Measurements from ENCODE around the gene KLRF1.

The KLRF1 gene

DNA sequence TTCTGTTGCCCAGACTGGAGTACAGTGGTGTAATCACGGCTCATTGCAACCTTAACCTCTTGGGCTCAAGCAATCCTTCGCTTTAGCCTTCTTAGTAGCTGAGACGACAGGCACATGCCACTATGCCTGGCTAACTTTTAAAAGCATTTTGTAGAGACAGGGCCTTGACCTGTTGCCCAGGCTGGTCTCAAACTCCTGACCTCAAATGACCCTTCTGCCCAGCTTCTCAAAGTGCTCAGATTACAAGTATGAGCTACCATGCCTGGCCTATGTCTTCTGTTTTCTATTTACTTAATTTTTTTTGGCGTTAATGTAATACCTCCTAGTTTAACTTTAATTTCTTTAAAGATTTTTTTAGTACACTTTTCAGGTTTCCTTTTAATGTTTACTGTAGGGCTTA is 20.6 kb upstream of the KLRF1 start:
- in situ Hi-C loops (cut with HindIII; ENCODE audit: low sequenced_read_pairs) = no loop called here

DNA sequence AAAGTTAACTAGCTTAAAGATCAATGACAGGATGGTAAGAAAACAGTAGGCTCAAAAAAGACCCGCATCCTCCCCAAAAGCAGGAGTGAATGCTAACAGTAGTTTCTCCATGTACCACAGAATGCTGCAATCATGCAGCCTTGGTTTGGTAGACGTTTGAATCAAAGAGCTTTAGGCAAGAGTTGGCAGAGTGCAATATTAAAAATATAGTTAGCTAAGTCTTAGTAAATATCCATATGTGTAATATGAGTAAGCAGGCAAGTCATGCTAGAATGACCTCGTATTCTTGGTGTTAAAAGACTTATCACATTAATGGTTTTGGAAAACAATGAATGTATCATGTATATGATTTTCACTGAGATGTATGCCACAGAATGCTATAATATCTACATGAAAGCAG is 18.8 kb upstream of the KLRF1 start:
- in situ Hi-C loops (cut with HindIII; ENCODE audit: low sequenced_read_pairs) = no loop called here

DNA sequence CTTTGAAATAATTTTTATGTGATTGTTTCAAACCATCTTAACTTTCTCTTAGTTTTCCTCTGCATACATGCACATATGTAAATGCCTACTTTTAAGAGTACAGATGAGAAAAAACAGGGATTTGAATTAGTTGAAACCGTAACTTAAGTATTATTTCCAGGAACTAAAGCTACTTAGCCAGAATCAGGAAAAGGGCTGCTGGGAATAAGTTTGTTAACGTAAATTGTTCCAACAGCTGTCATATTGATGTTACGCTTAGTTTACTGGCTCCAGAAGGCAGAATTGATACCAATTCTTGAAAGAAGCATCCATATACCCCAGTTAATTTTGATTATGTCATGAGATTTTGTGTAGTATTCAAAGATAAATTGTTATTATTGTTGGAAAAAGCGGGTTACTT is 17.9 kb upstream of the KLRF1 start:
- in situ Hi-C loops (cut with HindIII; ENCODE audit: low sequenced_read_pairs) = no loop called here

DNA sequence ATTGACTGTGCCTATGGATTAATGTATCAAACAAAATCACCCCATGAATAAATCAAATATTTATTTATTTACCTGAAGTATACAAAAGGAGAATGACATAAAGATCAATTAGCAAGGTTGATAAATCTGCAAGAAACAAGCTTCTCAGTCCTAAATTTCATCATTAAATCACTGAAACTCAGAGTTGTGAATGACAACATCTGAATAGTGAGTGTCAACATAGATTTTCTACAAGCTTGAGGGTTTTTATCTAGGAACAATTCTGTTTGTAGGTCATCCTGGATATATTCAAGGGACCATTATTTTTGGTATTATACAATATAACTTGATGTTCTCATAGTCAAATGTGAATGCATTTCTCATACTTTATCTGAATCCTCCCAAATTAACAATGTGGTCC is 17.4 kb upstream of the KLRF1 start:
- in situ Hi-C loops (cut with HindIII; ENCODE audit: low sequenced_read_pairs) = no loop called here

DNA sequence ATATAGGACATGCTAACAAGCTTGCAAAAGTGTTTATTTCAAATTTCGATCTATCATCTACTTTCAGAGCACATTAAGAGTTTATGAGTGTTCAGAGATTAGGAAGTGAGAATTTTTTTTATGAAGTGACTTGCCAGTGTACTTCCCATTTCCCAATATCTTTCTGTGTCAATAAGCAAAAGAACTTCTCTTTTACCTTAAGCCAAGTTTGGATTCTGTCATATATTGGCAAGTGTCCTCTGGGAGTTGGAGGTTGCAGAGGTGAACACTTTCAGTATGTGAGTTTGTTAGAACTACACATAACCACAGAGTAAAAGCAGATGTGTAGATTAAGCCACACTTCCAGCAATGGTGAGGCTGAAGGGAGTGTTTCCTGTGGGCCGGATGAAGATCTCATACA is 16.6 kb upstream of the KLRF1 start:
- in situ Hi-C loops (cut with HindIII; ENCODE audit: low sequenced_read_pairs) = no loop called here

DNA sequence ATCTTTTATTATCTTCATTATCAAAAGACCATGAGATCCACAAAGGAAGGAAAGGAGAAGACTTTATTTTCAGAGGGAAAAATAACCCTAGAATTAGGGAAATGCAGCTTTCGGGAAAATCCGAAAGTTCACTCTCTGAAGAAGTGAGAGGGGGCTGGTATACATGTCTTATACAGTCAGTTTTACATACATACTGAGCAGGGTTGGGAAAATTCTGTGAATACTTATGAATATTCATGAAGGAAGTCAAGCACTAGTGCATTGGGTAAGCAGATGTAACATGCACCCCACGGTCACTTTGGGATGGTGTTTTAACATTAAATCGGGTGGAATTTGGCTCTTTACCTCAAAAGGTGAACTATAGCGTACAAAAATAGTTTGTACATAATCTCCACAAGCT is 15.7 kb upstream of the KLRF1 start:
- in situ Hi-C loops (cut with HindIII; ENCODE audit: low sequenced_read_pairs) = no loop called here

DNA sequence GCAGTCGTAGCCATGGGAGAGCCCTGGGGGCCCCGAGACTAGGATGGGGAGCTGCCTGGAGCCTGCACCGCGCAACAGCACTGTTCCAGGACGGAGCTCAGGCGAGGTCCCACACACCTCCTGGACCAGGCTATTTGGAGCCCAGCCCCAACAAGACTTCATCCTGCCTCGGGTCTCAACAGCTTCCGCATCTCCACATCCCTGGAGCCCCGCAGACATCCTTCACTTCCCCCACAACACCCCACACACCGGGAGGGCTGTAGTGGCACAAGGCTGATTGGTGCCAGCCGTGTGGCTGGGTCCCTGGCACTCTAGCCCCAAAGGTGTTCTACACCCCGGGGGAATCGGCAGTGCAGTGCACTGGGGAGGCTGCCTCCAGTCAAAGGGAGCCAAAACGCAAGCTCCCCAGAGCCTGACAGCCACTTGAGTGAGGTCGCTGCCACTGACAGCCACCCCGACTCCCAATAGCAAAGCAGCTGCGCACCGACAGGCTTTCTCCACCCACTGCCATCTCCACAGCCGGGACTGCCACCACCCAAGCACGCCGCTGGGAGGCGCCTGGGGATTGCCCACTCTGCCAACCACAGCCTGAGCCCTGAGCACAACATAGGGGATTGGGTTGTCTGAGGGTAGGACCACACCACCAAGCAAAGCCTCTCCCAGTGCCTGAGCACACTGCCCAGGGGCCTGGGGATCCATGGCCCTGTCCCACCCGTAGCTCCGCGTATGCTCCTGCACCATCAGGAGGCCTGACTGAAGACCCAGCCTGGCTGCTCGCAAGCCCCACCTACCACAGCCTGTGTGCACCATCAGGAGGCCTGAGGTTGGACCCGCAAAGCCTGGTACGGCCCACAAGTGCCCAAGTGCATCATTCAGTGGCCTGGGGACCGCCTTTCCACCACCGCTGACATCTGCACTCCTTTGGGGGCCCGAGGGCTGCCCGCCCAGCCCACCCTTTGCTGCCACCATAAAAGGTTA is 13.2 kb upstream of the KLRF1 start:
- in situ Hi-C loops (cut with HindIII; ENCODE audit: low sequenced_read_pairs) = no loop called here

DNA sequence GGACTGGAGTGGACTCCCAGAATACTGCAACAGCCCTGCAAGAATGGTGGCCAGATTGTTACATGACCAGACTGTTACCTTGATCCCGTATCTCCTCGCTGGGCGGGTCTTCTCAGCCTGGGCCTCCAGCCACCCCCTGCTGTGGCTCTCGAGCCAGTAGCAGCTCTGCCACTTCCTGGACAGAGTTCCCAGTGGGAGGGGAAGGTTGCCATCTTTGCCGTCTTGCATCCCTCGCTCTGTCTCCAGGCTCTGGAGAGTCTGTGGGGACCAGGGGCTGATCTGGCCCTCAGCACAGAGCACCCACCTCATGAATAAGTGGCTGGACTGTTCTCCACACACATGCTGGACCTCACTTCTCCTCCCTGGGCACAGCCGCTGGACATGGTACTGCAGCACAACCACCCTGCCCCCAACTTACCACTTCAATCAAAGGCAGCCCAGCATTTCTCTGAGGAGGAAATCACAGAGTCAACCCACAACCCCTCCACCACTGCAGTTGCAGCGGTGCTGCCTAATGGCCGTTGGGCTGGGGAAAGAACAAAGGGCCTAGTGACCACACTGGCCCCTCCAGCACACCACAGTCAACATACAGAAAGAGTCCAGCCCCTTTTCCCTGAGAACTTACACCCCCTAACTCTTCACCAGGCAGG is 6.9 kb upstream of the KLRF1 start:
- in situ Hi-C loops (cut with HindIII; ENCODE audit: low sequenced_read_pairs) = loop anchor here (5.0 kb wide), 1 partner anchor 72 kb away; no protein-coding TSS in a partner anchor

DNA sequence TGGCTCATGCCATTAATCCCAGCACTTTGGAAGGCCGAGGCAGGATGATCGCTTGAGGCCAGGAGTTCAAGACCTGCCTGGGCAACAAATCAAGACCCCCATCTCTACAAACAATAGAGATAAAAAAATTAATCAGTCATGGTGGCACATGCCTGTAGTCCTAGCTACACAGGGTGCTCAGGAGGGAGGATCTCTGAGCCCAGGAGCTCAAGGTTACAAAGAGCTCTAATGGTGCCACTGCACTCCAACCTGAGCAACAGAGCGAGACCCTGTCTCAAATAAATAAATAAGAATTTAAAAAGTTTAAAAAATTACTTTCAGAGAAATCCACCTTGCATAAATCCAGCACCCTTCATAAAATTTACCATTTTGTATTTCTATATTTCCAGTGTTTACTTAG is 2.2 kb downstream of the KLRF1 start:
- in situ Hi-C loops (cut with HindIII; ENCODE audit: low sequenced_read_pairs) = no loop called here

DNA sequence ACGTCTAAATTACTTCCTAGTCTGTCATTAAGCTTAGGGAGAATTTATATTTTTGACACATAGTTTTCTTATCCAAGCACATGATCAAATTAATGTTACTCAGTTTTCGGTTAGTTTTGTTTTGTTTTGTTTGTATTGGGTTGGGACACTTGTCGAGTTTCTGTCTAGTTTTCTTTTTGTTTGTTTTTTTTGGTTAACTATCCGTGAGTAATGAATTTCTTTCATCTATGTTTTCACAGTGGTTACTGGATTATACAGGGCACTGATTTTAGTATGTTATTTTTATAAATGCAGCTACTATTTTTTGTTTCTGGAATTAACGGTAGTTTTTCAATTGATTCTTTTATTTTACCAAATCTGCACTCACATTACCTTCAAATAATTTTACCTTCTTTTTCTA is 2.7 kb downstream of the KLRF1 start:
- in situ Hi-C loops (cut with HindIII; ENCODE audit: low sequenced_read_pairs) = no loop called here

DNA sequence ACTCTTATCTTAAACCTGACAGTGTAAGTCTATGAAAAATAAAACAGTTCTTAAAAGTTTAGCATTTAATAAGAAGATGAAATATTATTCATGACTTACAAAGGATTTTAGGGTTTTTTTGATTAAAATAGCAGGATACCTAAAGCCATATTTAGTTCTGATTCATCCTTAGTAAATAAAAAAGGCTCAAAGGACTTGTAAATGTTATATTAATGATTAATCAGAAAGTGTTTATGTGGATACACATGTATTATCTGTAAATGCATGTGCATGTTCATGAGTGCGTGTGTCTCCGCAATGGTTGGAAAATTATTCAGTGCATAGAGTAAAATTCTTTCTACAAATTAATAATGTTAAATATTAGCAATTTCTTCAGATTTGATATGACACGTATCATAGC is 4.4 kb downstream of the KLRF1 start:
- in situ Hi-C loops (cut with HindIII; ENCODE audit: low sequenced_read_pairs) = no loop called here

DNA sequence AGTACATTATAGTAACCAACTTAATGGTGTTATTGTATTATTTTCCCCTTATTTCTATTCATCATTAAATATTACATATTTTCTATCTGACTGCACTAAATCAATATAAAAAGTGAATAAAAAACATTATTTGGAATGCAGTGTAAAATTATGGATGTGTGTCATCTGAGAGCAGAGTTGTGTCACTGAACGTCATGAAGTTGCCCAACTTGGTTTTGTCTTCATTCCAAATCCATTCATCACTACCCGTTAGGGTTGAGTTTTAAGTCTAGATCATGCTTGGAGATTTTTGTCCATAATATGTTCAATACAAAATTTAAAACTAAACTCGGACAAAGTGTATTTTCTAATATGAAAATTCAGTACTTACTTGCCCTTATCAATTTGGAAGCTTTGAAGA is 16.1 kb downstream of the KLRF1 start:
- in situ Hi-C loops (cut with HindIII; ENCODE audit: low sequenced_read_pairs) = no loop called here

DNA sequence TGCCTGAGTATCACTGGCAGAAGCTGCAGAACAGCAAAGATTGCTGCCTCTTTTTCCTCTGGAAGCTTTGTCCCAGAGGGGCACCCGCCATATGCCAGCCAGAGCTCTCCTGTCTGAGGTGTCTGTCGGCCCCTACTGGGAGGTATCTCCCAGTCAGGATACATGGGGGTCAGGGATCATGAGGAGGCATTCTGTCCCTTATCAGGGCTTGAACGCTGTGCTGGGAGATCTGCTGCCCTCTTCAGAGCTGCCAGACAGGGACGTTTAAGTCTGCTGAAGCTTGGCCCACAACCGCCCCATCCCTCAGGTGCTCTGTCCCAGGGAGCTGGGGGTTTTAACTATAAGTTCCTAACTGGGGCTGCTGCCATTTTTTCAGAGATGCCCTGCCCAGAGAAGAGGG is 21.6 kb downstream of the KLRF1 start:
- in situ Hi-C loops (cut with HindIII; ENCODE audit: low sequenced_read_pairs) = no loop called here

DNA sequence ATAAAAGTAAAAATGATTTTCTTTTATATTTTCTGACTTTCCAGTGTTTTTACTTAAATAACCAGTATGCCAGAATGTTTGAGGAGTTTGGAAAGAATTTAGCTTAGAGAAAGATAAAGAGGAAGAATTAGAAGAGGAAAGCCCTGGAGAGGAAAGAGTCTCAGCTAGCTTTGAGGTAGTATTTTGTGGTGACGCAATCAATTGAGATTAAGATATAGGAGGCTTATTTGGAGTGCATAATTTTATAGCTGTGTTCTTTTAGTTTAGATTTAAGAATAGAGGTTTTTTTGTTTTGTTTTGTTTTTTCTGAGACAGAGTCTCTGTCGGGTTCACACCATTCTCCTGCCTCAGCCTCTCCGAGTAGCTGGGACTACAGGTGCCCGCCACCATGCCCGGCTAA is 23.8 kb downstream of the KLRF1 start:
- in situ Hi-C loops (cut with HindIII; ENCODE audit: low sequenced_read_pairs) = no loop called here

DNA sequence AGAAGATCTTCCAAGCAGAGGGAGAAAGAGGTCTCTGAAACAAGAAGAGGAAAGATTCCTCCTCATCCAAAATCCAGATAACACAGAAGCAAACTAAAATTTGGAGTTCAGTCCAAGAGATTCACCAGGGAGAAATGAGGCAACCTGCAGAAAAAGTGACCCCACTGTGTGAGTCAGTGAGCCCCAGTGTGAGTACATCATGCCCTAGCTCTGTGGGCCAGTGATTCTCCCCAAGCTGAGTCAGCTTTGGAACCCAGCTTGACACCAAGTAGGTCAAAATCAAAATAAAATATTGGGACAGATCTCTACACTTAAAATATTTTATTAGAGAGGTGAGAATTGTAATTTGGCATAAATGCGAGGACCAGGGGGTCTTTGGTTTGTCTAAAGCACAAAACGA is 24.6 kb downstream of the KLRF1 start:
- in situ Hi-C loops (cut with HindIII; ENCODE audit: low sequenced_read_pairs) = no loop called here

DNA sequence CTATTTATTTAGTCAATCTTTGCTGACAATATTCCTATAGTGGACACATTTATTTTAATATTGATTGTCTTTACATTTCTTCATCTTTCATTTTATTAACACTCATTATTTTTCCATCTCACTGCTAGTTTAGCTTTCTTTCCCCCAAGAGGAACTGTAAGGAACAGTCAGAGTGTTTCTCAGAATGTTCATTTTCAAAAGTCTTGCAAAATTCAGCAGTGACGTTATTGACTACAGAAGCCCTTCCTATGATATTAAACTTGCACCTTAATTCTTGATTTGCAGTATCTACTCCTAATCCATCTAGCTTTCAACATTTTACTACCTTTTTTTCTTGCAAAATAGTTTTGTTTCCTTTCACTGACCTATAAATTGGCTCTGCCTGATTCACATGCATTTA is 28.9 kb downstream of the KLRF1 start:
- in situ Hi-C loops (cut with HindIII; ENCODE audit: low sequenced_read_pairs) = no loop called here

DNA sequence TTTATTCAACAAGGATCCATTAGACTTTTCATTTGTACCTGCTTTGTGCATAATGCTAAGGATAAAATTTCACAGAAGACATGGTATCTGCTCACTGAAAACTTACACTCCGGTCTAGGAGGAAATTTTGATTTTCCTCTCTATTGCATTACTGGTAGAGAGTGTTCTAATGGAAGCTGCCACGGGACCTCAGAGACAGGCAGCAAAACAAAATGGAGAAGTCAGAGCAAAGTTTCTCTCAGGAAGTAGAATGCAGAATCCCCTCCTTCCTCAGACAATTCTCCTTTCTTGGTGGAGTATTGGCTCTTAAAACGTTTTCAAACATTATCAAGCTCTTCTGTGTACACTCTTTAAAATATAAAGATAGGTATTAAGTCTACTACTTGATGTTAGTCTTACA is 29.6 kb downstream of the KLRF1 start:
- in situ Hi-C loops (cut with HindIII; ENCODE audit: low sequenced_read_pairs) = no loop called here

DNA sequence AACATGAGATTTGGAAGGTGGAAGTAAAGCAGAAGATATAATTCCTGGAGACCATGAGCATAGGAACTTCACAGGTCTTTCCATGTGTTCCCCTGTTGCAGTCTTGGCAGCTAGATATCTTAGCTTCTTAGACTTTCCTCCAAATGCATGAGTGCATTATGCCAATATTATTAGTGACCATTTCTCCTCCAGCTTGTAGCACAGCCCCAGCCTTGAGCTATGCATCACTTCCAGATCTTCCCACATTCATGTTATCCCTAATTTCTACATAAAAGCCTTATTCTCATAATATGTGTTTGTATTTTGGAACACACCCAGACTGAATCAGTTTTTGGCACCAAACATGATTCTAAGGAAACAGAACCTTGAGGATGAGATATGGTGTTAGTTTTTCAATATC is 30.9 kb downstream of the KLRF1 start:
- in situ Hi-C loops (cut with HindIII; ENCODE audit: low sequenced_read_pairs) = no loop called here

DNA sequence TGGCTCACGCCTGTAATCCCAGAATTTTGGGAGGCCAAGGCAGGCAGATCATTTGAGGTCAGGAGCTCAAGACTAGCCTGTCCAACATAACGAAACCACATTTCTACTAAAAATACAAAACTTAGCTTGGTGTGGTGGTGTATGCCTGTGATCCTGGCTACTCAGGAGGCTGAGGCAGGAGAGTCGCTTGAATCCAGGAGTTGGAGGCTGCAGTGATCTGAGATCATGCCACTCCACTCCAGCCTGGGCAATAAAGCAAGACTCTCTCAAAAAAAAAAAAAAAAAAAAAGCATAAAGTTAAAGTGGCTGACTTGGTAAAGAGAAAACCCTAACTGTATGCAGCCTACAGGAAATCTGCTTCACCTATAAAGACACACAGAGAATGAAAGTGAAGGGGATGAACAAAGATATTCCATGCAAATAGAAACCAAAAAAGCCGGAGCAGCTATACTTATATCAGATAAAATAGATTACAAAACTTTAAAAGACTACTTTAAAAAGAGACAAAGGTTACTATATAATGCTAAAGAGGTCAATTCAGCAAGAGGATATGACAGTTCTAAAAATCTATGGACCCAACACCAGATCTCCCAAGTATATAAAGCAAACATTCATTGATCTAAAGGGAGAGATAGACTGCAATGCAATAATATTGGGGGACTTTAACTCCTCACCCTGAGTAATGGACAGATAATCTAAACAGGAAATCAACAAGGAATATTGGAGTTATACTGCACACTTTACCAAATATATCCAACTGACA is 37.8 kb downstream of the KLRF1 start:
- in situ Hi-C loops (cut with HindIII; ENCODE audit: low sequenced_read_pairs) = no loop called here

DNA sequence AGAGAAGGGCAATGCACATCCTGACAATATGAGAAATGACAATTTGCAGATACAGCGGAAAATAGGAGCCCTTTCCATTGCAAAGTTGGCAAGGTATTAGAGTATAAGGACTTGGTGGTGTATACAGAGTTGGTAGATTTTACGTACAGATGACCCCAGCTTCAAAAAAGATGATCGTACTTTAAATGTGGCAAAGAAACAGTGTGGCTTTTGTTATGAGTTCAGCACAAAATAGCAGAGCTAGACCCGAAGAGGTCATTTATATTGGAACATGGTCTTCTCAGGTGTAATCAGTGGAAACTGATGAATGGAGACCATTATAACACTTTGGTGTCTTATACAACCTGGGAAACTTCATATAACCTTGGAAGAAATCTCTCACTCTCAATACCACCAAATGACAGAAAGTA is 39.6 kb downstream of the KLRF1 start:
- in situ Hi-C loops (cut with HindIII; ENCODE audit: low sequenced_read_pairs) = no loop called here

DNA sequence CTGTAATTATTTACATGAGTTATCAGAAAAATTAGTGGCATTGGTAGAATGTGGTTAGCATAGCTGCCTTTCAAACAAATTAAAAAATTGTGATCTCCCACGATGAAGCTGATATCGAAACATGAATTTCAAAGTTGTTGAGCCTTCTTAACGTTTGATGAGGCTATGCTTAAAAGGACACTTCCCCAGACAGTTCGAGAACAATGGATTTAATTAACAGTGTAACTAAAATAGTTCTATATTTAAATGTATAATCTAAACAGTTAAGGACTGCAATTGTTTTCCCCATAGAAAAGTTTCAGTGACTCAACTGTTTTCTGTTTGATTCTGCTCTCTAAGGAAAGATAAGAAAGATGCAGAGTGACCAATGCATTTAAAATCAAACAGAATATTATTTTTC is 40.2 kb downstream of the KLRF1 start:
- in situ Hi-C loops (cut with HindIII; ENCODE audit: low sequenced_read_pairs) = no loop called here

Measured in endothelial cell of hepatic sinusoid (primary cell).